Epithelial cell of proximal tubule (primary cell): Measurements from ENCODE around the gene MYRIP. TPM values are rescaled to one million over a fixed set of nuclear protein-coding genes. Genes with fewer than 3 reads are reported as not detected.
"Not testable (repeated sequence)": the region's sequence is repeated elsewhere in the genome, so short reads cannot be mapped to it uniquely, and the experiment has no call there.

Source experiments
- DNase-seq: peaks from one replicate; pipeline ENCODE4 v3.0.0-alpha.2; 2011; ENCODE audit warnings: low read depth
- H3K4me3 ChIP-seq: 2 replicates; pipeline ENCODE4 v1.5.1; 2011; ENCODE audit warnings: low read depth, mild to moderate bottlenecking, low read length
- total RNA-seq: library from RNA; depleted of rRNA; stranded (reverse); fragments of >200 nt; gene quantifications from 2 replicates; pipeline ENCODE4 v1.2.3, GENCODE V29; 2015
- TF ChIP-seq, protein P1 (sequence below): conservative IDR thresholded peaks from 2 replicates; pipeline ENCODE4 v1.5.1; 2012; ENCODE audit warnings: low read depth, mild to moderate bottlenecking, low read length

MYRIP gene
- total RNA-seq, 1 donor from 2014 or later = 0.12 TPM

DNA sequence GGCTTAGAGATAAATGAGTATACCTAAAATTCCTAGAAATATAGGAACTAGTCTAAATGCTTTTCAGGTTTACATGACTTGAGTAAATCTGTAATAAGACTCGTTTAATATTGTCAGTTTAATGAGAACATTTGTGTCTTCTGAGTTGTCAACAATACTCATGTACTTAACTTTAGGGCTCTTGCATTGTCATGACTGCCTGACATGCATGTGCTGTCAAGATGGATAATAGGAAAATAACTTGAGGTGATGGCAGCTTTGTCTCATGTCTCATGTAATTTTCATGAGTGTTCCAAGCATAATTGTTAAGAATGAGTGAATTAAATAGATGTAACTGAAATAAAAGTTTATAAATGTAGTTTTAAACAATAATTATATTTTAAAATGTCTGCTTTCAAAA, 455.0 kb downstream of the MYRIP start:
- no peak for DNase-seq
- H3K4me3 ChIP-seq = no peak overlapping the region
- TF ChIP-seq, protein P1, sequence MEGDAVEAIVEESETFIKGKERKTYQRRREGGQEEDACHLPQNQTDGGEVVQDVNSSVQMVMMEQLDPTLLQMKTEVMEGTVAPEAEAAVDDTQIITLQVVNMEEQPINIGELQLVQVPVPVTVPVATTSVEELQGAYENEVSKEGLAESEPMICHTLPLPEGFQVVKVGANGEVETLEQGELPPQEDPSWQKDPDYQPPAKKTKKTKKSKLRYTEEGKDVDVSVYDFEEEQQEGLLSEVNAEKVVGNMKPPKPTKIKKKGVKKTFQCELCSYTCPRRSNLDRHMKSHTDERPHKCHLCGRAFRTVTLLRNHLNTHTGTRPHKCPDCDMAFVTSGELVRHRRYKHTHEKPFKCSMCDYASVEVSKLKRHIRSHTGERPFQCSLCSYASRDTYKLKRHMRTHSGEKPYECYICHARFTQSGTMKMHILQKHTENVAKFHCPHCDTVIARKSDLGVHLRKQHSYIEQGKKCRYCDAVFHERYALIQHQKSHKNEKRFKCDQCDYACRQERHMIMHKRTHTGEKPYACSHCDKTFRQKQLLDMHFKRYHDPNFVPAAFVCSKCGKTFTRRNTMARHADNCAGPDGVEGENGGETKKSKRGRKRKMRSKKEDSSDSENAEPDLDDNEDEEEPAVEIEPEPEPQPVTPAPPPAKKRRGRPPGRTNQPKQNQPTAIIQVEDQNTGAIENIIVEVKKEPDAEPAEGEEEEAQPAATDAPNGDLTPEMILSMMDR = no peak

DNA sequence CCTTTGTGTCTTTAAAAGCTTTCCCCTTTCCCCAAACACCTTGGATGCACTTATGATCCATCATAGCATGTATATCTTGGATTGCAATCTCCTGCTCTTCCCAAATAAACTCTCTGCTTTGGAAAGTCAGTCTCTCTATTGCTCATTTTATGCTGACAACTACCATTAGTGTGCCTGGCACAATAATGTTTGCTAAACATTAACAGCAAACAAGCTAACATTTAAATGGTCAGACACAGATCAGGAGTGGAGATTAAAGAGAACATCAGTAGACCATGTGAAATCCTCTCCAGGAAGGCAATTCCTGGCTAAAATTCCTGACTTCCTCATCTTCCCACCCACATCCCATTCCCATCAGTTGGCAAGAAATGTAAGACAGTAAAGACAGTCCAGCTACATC, 455.8 kb downstream of the MYRIP start:
- TF ChIP-seq, protein P1 = no peak
- peak; percentile 19 for DNase-seq
- H3K4me3 ChIP-seq = no peak overlapping the region

DNA sequence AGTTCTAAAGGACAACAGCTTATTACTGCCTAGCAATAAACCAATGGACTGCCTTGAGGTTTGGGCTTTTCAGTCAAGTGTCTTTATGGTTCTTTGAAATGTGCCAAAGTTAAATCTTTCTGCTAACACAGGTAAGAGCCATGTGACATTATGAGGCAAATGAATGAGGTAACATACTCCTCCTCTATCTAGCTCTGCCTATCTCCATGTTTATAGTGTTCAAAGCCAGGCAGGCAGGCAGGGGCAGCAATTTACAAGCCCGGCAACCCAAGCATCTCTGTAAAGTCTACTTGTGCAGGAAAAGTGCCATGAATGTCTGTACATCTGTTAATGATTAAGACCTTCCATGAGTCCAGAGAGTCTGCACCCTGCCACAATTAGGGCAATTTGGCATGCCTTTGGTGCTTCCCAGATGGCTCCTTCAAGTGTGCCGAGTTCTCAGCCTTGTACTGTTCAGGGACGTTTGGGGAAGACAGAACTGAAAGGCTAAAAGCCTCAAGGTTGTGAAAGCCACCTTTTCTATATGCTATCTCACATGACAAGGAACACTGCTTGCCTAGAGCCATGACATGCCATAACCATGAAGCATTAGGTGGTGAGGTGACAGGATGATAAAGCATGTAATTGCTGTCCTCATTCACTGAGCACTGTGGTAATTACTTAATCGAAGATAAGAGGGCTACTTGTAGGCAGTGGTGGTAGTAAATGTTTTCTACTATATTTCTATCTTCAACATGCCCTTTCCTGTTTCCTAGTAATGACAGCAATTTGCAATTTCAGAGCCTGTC, 458.7 kb downstream of the MYRIP start:
- DNase-seq = peak; percentile 32
- TF ChIP-seq, protein P1 = no peak
- H3K4me3 ChIP-seq = no peak overlapping the region

DNA sequence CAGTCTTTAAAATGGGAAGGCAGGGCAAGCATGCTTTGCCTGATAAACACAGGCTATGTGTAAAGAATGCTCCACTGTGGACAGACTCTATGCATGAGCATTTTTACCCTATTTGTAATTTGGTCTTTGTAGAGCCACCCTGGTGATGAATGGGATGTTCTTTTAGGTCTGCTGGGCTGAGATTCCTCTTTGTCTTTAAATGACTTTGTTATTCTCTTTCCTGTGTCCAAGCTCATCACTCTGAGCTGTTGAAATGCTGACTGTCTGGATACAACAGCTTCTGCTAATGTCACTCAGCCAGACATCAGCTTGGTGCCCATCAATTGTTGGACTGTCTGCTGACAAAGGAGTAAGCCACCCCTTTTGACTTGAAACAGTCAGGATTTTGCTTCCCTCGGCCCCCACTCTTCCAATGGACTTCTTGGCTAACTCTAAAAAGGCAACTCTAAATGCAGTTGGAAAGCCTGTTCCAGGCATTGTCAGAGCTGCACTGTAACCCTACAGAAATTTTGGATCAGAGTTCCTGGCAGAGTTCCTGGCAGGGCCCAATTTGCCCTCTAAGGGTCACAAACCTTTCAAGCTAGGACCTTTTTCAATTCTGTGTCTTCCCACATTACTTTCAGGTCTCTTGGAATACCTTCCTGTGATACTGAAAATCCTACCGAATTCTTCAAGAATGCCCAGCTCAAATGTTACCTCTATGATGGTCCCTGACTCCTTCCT, 459.6 kb downstream of the MYRIP start:
- no peak overlapping the region for H3K4me3 ChIP-seq
- DNase-seq = no peak
- TF ChIP-seq, protein P1 = no peak

DNA sequence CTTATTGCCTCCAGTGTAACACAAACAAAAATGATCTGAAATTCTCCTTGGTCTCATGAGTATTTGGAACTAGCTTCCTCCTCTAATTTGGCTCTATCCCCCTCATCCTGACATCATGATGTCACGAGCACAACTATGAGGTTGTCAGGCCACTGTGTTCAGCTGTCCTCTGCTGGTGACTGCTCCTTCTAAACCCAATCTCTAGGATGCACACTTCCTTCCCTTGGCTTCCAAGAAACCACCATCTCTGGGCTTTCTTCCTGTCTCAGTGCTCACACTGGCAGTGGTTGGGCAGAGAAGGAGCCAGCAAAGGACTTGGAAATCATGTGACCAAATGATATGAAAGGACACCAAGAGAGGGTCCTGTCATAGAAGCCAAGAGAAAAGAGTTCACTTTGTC, 469.4 kb downstream of the MYRIP start:
- no peak for DNase-seq

DNA sequence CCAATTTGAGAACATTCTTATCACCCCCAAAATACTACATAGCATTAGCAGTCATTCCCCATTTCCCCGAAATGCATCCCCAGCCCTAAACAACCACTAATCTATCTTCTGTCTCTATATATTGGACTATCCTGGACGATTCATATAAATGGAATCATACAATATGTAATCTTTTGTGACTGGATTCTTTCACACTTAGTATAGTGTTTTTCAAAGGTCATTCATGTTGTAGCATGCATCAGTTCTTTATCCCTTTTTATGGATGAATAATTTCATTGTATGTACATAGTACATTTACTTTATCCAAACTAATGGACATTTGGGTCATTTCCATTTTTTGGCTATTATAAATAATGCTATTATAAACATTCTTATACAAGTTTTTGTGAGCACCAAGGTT, 472.6 kb downstream of the MYRIP start:
- no peak overlapping the region for H3K4me3 ChIP-seq
- TF ChIP-seq, protein P1 = no peak
- no peak for DNase-seq

More for the DNA sequence above, 469.4 kb downstream of the MYRIP start:
- H3K4me3 ChIP-seq = no peak overlapping the region
- TF ChIP-seq, protein P1 = no peak

DNA sequence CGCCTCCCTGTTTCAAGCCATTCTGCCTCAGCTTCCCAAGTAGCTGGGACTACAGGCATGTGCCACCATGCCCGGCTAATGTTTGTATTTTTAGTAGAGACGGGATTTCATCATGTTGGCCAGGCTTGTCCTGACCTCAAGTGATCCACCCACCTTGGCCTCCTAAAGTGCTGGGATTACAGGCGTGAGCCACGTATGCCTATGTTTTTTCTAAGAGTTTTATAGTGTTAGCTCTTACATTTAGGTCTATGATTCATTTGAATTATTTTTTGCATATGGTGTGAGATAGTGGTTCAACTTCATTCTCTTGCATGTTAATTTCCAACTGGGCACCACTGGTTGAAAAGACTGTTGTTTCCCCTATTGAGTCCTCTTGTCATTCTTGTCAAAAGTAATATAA, 473.6 kb downstream of the MYRIP start:
- not testable (repeated sequence) for DNase-seq, H3K4me3 ChIP-seq
